SJSA1 (cell line): ENCODE results near the gene ASB9. TPM values are rescaled to one million over a fixed set of nuclear protein-coding genes. Genes with fewer than 3 reads are reported as not detected.

Experiments
- total RNA-seq: library from RNA; depleted of rRNA; stranded (reverse); fragments of >200 nt; shearing (Covaris generic); gene quantifications from 2 replicates; pipeline ENCODE4 v1.2.3, GENCODE V29; 2014; rRNA removed

Gene ASB9
- total RNA-seq, 1 experiment from 2014 or later = 1.4 TPM

Other genes with a start within 250 kb of the ASB9 start
- not detected in 2 replicates for gene ASB11, start 45.6 kb upstream of the ASB9 start, total RNA-seq
- 5.1 and 12.2 TPM in 2 replicates for gene PIGA, start 65.4 kb upstream of the ASB9 start, total RNA-seq
- not detected in 2 replicates for gene VEGFD, start 114.3 kb upstream of the ASB9 start, total RNA-seq
- 49.0 and 49.6 TPM in 2 replicates for gene PIR, start 223.2 kb upstream of the ASB9 start, total RNA-seq
- not detected in 2 replicates for gene BMX, start 230.7 kb upstream of the ASB9 start, total RNA-seq